HG02759 (cell line): ENCODE data around the gene BRINP1.

ENCODE experiments used
- ATAC-seq: cut with Tn5 transposase; IDR thresholded peaks from one replicate; pipeline ENCODE4 v1.9.1; 2021; ENCODE audit warnings: mild to moderate bottlenecking, moderate library complexity; ENCODE audit not compliant: unreplicated experiment

The BRINP1 gene

DNA sequence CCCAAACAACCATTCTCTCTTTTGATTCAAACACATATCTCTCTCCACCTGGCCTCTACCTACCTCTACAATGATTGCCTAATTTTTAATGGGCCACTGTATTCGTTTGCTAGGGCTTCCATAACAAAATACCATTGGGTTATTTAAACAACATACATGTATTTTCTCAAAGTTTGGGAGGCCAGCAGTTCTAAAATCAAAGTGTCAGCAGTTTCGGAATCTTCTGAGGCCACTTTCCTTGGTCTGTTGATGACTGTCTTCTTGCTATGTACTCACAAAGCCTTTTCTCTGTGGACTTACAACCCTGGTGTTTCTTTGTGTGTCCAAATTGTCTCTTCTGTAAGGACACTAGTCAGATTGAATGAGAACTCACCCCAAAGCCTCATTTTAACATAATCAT lies 214.7 kb downstream of the BRINP1 start:
- no peak for ATAC-seq

DNA sequence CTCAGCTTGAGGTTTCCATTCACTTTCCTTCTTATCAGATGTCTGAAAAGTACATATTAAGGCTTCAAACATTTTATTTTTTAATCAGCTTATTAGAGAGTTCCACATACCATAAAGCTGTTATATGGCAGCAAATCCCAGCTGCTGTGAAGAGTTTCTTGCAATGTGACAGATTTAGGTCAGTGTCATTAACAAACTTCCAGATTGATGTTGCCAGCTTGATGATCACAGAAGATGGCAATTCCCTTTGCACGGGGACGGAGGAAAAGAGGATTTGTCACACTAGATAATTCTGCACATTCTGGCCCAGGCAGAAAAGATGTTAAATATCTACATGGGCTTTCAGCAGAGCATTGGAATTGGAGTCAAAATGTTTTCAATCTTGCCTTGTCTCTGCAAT lies 215.8 kb downstream of the BRINP1 start:
- no peak for ATAC-seq

DNA sequence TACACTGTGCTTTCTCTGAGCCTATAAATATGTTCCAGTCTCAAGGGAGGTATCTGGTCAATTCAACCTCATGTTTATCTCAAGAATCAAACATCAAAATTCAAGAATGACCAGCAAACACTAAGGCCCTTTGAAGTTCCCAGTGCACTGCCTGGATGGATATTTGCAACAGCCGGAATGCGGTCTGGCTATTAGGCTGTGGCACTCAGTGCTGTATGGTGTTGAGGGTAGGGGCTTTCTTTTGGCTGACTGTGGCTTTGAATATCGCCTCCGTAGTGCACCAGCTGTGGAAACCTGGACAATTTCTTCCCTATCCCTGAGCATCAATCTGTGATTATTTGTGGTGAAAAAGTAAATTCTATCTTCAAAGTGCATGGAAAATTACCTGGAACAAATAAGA lies 220.4 kb downstream of the BRINP1 start:
- ATAC-seq: no peak

DNA sequence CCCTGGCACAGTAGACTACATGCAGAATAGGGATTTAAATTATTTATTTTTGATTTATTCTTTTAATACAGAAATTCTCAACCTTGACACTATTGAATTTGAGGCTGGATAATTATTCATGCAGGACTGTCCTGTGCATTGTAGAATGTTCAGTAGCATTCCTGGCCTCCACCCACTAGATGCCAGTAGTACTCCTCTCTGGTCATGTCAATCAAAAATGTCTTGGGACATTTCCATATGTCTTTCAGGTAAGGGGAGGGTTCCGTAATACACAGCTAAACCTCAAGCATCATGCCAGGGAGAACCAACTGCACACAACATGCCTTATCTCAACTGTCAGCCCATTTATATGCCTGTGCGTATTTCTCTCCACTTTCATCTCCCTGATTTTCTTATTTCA lies 231.8 kb downstream of the BRINP1 start:
- ATAC-seq: no peak

DNA sequence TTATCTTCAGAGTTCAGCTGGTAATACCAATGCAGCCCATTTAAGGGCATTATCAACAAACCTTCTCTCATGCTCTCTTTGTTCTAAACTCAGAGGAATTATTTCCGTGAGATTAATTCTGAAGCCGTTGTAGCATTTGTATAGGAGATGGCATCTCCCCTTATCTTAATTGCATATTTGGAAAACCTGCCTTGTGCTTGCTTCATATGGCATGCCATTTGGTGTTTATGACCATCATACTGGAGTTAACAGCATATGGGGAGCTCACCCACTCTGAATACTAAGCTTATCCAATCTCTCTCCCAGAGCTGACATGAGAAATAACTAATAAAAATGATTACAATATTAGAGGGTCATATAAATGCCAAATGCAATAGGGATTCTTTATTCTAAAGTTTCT lies 243.2 kb downstream of the BRINP1 start:
- no peak for ATAC-seq

DNA sequence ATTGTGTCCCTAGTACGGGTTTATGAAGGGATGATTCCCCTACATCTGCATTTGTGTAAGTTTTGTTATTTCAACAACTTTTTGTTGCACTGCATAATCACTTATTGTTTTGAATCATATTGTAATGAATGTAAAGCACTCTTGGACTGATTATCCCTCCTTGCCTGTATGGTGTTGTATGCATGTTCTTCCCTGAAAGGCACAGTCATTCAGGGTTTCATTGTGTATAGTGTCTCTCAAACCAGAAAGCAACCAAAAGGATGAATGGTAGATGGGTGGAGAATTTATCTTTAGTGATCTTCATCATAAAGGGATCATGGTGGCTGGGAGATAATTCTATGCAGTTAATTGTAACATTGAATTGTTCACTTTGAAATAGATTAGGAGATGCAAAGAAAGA lies 247.3 kb downstream of the BRINP1 start:
- ATAC-seq: no peak

DNA sequence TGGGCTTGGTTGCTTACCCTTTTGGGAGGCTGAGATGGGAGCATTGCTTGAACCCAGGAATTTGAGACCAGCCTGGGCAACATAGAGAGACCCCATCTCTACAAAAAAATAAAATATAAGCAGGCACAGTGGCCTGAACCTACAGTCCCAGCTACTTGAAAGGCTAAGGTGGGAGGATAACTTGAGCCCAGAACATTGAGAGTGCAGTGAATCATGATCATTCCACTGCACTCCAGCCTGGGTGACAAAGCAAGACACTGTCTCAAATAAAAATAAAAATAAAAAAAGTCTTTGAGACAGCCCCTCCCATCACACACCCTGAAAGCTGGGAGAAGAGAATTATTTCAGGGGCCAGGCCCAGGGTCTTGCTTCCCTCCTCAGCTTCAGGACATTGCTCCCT lies 251.8 kb downstream of the BRINP1 start:
- no peak for ATAC-seq
